NCI-H2029 treated with DMSO at 0.1 percent for 48 hours (cell line): Measurements from ENCODE around the gene KANK4.

Experiments used
- DNase-seq: peaks from one replicate; lab custom pipeline; 2025; lab: John Stamatoyannopoulos, UW

Gene KANK4

GRCh38 chr1:62336995-62337705 lies 17.9 kb upstream of the KANK4 start:
- DNase-seq = no peak

- DNase-seq = no peak
Measured at GRCh38 chr1:62336638-62336994, 17.4 kb upstream of the KANK4 start.

- no peak for DNase-seq
Measured at GRCh38 chr1:62335656-62336055, 16.4 kb upstream of the KANK4 start.

GRCh38 chr1:62334434-62334985 lies 15.3 kb upstream of the KANK4 start:
- no peak for DNase-seq

DNA sequence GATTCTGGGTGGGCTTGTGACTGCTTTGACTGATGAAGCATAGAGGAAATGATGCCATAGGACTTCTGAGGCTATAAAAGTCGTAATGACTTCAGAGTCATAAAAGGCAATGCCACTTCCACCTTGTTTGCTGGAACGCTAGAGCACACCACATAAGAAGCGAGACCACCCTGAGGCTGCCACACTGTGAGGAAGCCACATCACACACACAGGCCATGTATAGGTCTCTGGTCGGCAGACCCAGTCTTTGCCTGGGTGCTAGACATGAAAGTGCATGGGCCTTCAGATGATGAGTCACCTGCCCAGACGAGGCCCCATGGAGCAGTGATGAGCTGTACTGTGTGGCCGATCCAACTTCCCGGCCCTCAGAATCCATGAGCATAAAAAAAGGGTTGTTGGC lies 14.2 kb upstream of the KANK4 start:
- DNase-seq = no peak

DNA sequence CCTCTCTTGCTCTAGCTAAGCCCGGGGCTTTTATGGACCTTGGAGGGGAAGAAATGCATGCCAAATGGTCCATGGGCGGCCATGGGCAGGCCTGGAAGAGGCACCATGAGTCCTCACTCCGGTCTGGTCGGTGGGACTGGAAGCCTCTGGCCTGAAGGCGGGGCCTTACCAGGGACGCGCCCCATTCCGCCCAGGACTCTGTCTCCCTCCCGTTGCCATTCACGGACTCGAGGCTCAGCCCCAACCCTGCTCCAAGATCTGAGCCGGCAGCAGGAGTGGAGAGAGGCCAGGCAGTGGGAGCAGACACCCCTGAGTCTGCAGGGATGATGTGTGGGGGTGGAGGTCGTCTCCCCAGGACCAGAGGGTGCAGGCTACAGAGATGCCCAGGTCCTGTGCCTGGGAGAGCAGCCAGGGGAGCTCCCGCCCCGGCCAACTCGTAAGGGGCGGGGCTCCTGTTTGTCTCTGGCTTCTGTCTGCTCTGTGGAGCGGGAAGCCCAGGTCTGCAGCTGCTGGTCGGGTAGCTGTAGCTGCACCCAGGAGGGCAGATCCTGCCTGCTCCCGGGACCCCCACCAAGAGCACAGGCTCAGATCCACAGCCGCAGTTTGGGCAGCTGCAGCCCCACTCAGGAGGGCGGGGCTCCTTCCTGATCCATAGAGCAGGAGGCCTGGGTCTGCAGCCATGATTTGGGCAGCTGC lies 8.3 kb upstream of the KANK4 start:
- no peak for DNase-seq

DNA sequence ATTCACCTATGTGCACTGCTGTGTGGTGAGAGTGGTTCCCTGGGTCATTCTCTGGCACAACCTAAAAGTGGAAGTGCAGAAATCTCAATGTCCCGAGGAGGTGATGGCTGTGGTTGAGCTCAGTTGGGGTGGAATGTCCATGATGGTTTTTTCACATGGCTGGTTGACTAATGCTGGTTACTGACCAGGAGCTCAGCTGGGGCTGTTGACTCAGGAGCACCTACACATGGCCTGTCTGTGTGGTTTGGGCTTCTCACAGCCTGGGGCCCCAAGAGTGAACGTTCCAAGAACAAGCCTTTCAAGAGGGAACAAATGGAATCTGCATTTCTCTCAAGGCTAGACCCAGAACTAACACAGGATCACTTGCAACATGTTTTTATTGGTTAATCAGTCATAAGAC lies 6.4 kb upstream of the KANK4 start:
- no peak for DNase-seq

DNA sequence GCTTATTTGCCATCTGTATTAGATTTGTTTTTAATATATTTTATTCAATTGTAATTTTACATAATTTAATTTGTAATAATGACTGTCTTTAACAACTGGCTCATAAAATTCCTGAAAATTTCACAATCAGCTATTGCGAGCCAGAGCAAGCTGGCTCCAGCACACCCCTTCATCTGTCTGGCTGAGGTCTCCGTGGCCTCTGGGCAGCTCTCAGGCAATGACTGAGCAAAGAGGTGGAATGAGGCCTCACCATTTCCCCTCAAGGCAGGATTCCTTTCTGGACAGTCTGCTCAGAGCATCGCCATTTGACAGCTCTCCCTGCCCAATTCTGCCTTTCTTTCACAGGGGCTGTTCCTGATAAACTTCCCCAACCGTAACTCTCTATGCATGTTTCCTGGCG lies 5.8 kb upstream of the KANK4 start:
- DNase-seq = no peak

GRCh38 chr1:62321446-62321845 lies 2.2 kb upstream of the KANK4 start:
- DNase-seq = no peak

- DNase-seq = no peak
Measured at GRCh38 chr1:62318320-62318755, 896 bp downstream of the KANK4 start.

- DNase-seq = no peak
Measured at GRCh38 chr1:62317021-62317768, 2.0 kb downstream of the KANK4 start.

- no peak for DNase-seq
Measured at GRCh38 chr1:62316135-62316534, 3.1 kb downstream of the KANK4 start.

- DNase-seq = no peak
Measured at GRCh38 chr1:62315387-62315786, 3.8 kb downstream of the KANK4 start.

DNA sequence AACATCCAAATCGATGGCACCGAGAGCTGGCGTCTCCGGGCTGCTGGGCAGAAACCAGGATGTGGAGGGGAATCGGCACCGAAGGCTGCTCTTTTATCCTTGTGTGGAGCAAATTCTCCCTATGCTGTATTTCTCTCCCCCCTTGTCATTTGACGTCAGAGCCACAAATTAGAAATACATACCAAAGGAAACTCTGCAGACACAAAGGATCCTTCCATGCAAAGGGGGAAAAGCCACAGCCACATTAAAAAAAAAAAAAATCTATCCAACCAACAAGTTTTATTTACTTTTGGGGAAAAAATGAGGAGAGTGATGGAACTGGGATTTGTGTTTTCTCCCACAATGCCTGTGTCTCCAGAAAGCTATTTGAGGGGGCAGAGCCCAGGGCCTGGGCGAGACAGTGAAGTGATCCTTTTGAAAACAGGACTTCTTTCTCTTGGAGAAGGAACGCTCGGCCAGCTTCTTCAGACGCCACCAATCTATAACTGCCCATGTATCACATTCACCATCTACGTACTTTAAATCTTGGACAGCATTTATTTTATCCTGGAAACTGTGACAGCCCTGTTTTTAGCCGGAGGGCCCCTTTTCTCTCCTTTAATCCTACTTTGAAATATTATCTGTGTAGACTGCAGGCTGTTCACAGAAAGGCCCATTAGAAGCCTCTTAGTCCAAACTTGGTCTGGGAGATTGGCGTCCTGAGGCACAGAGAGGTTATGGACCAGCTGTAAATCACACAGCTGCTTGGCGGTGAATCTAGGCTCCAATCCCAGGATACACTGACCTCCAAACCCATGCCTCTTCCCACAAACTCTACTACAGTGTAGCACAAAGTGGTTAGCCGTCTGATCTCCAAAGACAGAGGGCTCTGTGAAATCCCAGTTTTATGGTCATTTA lies 4.5 kb downstream of the KANK4 start:
- DNase-seq = no peak

- DNase-seq = no peak
Measured at GRCh38 chr1:62312698-62313097, 6.5 kb downstream of the KANK4 start.

- no peak for DNase-seq
Measured at GRCh38 chr1:62311473-62311943, 7.7 kb downstream of the KANK4 start.

GRCh38 chr1:62309906-62310305 lies 9.3 kb downstream of the KANK4 start:
- DNase-seq = no peak

DNA sequence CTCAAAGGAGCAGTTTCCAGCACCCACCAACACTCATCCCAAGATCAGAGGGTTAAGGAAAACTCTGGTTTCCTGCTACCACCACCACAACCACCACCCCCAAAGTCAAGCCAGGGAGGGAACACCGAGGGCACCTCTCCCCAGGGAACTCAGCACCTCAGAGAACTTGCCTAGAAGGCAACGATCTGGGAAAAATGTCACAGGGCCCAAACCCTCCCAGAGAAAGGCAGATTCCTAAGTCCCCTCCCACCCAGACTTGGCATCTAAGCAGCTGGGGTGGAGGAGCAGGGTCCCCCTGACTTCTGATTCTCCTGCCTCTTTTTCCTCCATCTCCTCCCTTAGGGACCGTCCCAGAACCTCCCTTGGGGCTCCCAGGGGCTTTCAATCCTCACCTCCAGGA lies 10.6 kb downstream of the KANK4 start:
- DNase-seq = no peak

- no peak for DNase-seq
Measured at GRCh38 chr1:62307895-62308492, 11.2 kb downstream of the KANK4 start.

GRCh38 chr1:62307446-62307845 lies 11.8 kb downstream of the KANK4 start:
- no peak for DNase-seq

DNA sequence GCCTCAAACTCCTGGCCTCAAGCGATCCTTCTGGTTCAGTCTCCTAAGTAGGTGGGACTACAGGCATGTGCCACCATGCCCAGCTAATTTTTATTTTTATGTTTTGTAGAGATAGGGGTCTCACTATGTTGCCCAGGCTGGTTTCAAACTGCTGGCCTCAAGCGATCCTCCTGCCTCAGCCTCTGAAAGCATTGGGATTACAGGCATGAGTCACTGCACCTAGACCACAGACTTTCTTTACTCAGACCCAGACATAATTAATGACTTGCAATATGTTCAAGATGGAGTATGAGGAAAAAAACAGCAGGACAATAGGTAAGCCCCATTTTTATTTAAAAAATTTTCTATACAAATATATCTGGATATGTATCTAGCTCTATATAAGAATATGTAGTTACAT lies 13.2 kb downstream of the KANK4 start:
- DNase-seq = no peak
